A549 (cell line): ENCODE data around the gene PRXL2B.
"Not testable (repeated sequence)": the region's sequence is repeated elsewhere in the genome, so short reads cannot be mapped to it uniquely, and the experiment has no call there.

ENCODE experiments used
- CHD4 ChIP-seq: fragments of 200-600 bp; sonication (generic); IDR thresholded peaks from 2 replicates; pipeline ENCODE4 v1.6.1; 2016; ENCODE audit warnings: antibody characterized with exemption, mild to moderate bottlenecking, borderline replicate concordance
- CTCF ChIP-seq: fragments of >200 bp; sonication (Bioruptor Twin); formaldehyde crosslinking; IDR thresholded peaks from 3 replicates; pipeline ENCODE4 v1.5.1; 2016
- EP300 ChIP-seq, 2 experiments: fragments of >200 bp; sonication (Bioruptor Twin); formaldehyde crosslinking; IDR thresholded peaks; 2 replicates in 1 of 2; 3 replicates in 1 of 2; pipeline ENCODE4 v1.6.1; 2016 to 2017
- JUN ChIP-seq, 2 experiments: fragments of >200 bp; sonication (Bioruptor Twin); formaldehyde crosslinking; IDR thresholded peaks; 2 replicates in 1 of 2; 3 replicates in 1 of 2; pipeline ENCODE4 v1.6.1; 2016 to 2017
- KDM1A ChIP-seq: fragments of 200-600 bp; sonication (generic); IDR thresholded peaks from 2 replicates; pipeline ENCODE4 v1.6.1; 2016; ENCODE audit warnings: low read depth, mild to moderate bottlenecking
- MAFK ChIP-seq: fragments of 450-650 bp; IDR thresholded peaks from 2 replicates; pipeline ENCODE4 v1.6.1; 2014; ENCODE audit not compliant: partially characterized antibody
- POLR2A ChIP-seq: IDR thresholded peaks from 2 replicates; pipeline ENCODE4 v1.6.1; 2012; ENCODE audit warnings: mild to moderate bottlenecking, low read length
- RCOR1 ChIP-seq: fragments of 150-350 bp; IDR thresholded peaks from 2 replicates; pipeline ENCODE4 v1.6.1; 2014; ENCODE audit warnings: antibody characterized with exemption, low read length, low read depth
- REST ChIP-seq: fragments of 200-600 bp; sonication (generic); IDR thresholded peaks from 2 replicates; pipeline ENCODE4 v1.6.1; 2016; ENCODE audit warnings: antibody characterized with exemption, mild to moderate bottlenecking, moderate library complexity
- TP53 ChIP-seq: fragments of 250-450 bp; sonication (Bioruptor Pico); IDR thresholded peaks from 2 replicates; pipeline ENCODE4 v1.5.0; 2021; ENCODE audit warnings: mild to moderate bottlenecking, moderate library complexity

GRCh38 chr1:2553076-2553475, 33.5 kb upstream of the PRXL2B start:
- TF ChIP-seq CHD4; MAFK; POLR2A; CTCF; REST; EP300 (IDR thresholded peaks at IDR 0.05); RCOR1; TP53 (CRISPR knock-in tag); JUN (IDR thresholded peaks at IDR 0.05); KDM1A: not testable (repeated sequence)
